Measurements from ENCODE around the gene TAB3.

DNA sequence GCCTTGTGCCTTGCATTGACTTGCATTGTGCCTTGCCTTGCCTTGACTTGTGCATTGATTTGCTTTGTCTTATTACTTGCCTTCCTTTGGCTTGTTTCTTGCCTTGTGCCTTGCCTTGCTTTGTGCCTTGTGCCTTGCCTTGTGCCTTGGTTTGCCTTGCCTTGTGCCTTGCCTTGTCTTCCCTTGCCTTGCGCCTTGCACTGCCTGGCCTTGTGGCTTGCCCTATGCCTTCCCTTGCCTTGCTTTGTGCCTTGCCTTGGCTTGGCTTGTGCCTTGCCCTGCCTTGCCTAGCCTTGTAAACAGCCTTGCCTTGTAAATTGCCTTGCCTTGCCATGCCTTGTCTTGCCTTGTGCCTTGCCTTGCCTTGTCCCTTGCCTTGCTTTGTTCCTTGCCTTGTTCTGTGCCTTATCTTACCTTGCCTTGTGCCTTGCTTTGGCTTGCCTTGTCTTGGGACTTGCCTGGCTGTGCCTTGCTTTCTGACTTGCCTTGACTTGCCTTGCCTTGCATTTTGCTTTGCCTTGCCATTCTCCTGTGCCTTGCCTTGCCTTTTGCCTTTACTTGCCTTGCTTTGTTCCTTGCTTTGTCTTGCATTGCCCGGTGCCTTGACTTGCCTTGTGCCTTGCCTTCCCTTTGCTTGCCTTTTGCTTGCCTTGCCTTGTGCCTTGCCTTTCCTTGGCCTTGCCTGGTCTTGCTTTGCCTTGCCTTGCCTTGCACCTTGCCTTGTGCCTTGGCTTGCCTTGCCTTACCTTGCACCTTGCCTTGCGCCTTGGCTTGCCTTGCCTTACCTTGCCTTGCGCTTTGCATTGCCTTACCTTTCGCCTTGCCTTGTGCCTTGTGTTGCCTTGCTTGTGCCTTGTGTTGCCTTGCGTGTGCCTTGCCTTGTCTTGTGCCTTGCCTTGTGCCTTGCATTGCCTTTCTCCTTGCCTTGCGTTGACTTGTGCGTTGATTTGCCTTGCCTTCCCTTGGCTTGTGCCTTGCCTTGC is 97.5 kb downstream of the TAB3 start:
- TF ChIP-seq CTCF (IDR thresholded peaks at IDR 0.05) = no peak
- TF ChIP-seq POLR2A (IDR thresholded peaks at IDR 0.05) = no peak
